IMR-90 (cell line): ENCODE data around the gene CNDP2. TPM values are rescaled to one million over a fixed set of nuclear protein-coding genes. Genes with fewer than 3 reads are reported as not detected.

ENCODE experiments used
- ATAC-seq: fragments of 200-7000 bp; cut with Tn5 transposase; 2 replicates; pipeline ENCODE4 v1.9.1; 2020; ENCODE audit warnings: low read depth, mild to moderate bottlenecking, moderate library complexity
- BruUV-seq: library from RNA; stranded (reverse); fragments of 400-500 nt; replicated peaks from 2 replicates; lab custom pipeline; 2021; lab: Mats Ljungman, UMichigan
- CTCF ChIA-PET: fragments of 300-600 bp; formaldehyde crosslinking; extraction: SDS; loops from one replicate; lab custom pipeline; 2021; ENCODE audit warnings: antibody characterized with exemption; lab: Yijun Ruan, JAX
- POLR2A ChIA-PET: fragments of 300-600 bp; sonication (Branson Sonifier 250); formaldehyde crosslinking; loops from one replicate; lab custom pipeline; 2022; ENCODE audit warnings: antibody characterized with exemption; ENCODE audit not compliant: unreplicated experiment; lab: Charles Lee
- DNase-seq: peaks from one replicate; pipeline ENCODE4 v3.0.0; 2013
- H2AFZ ChIP-seq: replicated peaks from 2 replicates; pipeline ENCODE3; 2013; ENCODE audit warnings: low read length, mild to moderate bottlenecking; ENCODE audit not compliant: poor library complexity
- H2AK5ac ChIP-seq: 2 replicates; pipeline ENCODE4 v1.6.1; 2013; ENCODE audit warnings: low read depth, low read length, inconsistent platforms
- H2AK9ac ChIP-seq: replicated peaks from 2 replicates; pipeline ENCODE3; 2013; ENCODE audit warnings: mild to moderate bottlenecking, low read depth, low read length, moderate library complexity; ENCODE audit not compliant: poor library complexity
- H2BK120ac ChIP-seq: 2 replicates; pipeline ENCODE4 v1.6.1; 2013; ENCODE audit warnings: low read depth, low read length, inconsistent platforms
- H2BK15ac ChIP-seq: 3 replicates; pipeline ENCODE4 v1.6.1; 2013; ENCODE audit warnings: low read depth, low read length, inconsistent platforms
- H2BK20ac ChIP-seq: 2 replicates; pipeline ENCODE4 v1.6.1; 2013; ENCODE audit warnings: low read depth, mild to moderate bottlenecking, inconsistent platforms, low read length, moderate library complexity
- H2BK5ac ChIP-seq: 2 replicates; pipeline ENCODE4 v1.6.1; 2013; ENCODE audit warnings: mild to moderate bottlenecking, low read depth, low read length, inconsistent platforms; ENCODE audit not compliant: poor library complexity, severe bottlenecking
- H3K14ac ChIP-seq: replicated peaks from 2 replicates; pipeline ENCODE4 v1.6.1; 2013; ENCODE audit warnings: low read depth, low read length, inconsistent platforms
- H3K18ac ChIP-seq: 2 replicates; pipeline ENCODE4 v1.6.1; 2013; ENCODE audit warnings: low read depth, low read length, control low read depth
- H3K23ac ChIP-seq: 2 replicates; pipeline ENCODE4 v1.6.1; 2013; ENCODE audit warnings: low read depth, low read length, inconsistent platforms
- H3K27ac ChIP-seq: 2 replicates; pipeline ENCODE4 v1.5.1; 2013; ENCODE audit warnings: mild to moderate bottlenecking, control low read depth, low read length; ENCODE audit not compliant: insufficient read depth
- H3K27me3 ChIP-seq: 2 replicates; pipeline ENCODE4 v1.6.1; 2013; ENCODE audit warnings: low read length; ENCODE audit not compliant: control insufficient read depth, insufficient read depth
- H3K36me3 ChIP-seq: 2 replicates; pipeline ENCODE4 v1.6.1; 2013; ENCODE audit warnings: low read length, mixed read lengths; ENCODE audit not compliant: control insufficient read depth, insufficient read depth
- H3K4ac ChIP-seq: 2 replicates; pipeline ENCODE4 v1.6.1; 2013; ENCODE audit warnings: low read depth, low read length, inconsistent platforms
- H3K4me1 ChIP-seq: 2 replicates; pipeline ENCODE4 v1.6.1; 2013; ENCODE audit warnings: low read length, mixed read lengths; ENCODE audit not compliant: control insufficient read depth, insufficient read depth
- H3K4me2 ChIP-seq: 2 replicates; pipeline ENCODE4 v1.6.1; 2013; ENCODE audit warnings: low read depth, mild to moderate bottlenecking, control low read depth, low read length, moderate library complexity
- H3K4me3 ChIP-seq: 2 replicates; pipeline ENCODE4 v1.5.1; 2013; ENCODE audit warnings: low read depth, mild to moderate bottlenecking, control low read depth, low read length, moderate library complexity; ENCODE audit not compliant: insufficient read depth
- H3K56ac ChIP-seq: 2 replicates; pipeline ENCODE4 v1.6.1; 2013; ENCODE audit warnings: low read length, inconsistent platforms; ENCODE audit not compliant: insufficient read depth; ENCODE audit errors: extremely low read depth
- H3K79me1 ChIP-seq, 2 experiments: 2 replicates each; pipeline ENCODE4 v1.6.1; 2013; ENCODE audit warnings: low read length in 2 of 2, inconsistent platforms in 1 of 2, low read depth in 1 of 2
- H3K9ac ChIP-seq: 2 replicates; pipeline ENCODE4 v1.6.1; 2013; ENCODE audit warnings: low read depth, low read length, control low read depth
- H3K9me1 ChIP-seq: 2 replicates; pipeline ENCODE4 v1.6.1; 2013; ENCODE audit warnings: low read length, inconsistent platforms; ENCODE audit not compliant: insufficient read depth
- H3K9me3 ChIP-seq: 2 replicates; pipeline ENCODE4 v1.6.1; 2013; ENCODE audit warnings: low read length; ENCODE audit not compliant: control insufficient read depth, insufficient read depth
- H4K20me1 ChIP-seq: 2 replicates; pipeline ENCODE4 v1.6.1; 2013; ENCODE audit warnings: low read length, inconsistent platforms; ENCODE audit not compliant: insufficient read depth
- H4K5ac ChIP-seq: 2 replicates; pipeline ENCODE4 v1.6.1; 2013; ENCODE audit warnings: mild to moderate bottlenecking, low read depth, low read length, control low read depth
- H4K8ac ChIP-seq, 2 experiments: 2 replicates each; pipeline ENCODE4 v1.6.1; 2013; ENCODE audit warnings: low read depth in 2 of 2, low read length in 2 of 2, control low read depth in 1 of 2, inconsistent platforms in 1 of 2
- H4K91ac ChIP-seq: 2 replicates; pipeline ENCODE4 v1.6.1; 2013; ENCODE audit warnings: low read depth, low read length, inconsistent platforms; ENCODE audit not compliant: insufficient read depth
- MAZ ChIP-seq: IDR thresholded peaks from 2 replicates; pipeline ENCODE4 v1.6.1; 2012; ENCODE audit warnings: low read depth, mild to moderate bottlenecking, low read length, improper control_type of control experiment, moderate library complexity, borderline replicate concordance
- NFE2L2 ChIP-seq: fragments of 150-350 bp; IDR thresholded peaks from 2 replicates; pipeline ENCODE4 v1.6.1; 2016; ENCODE audit warnings: low read depth, mild to moderate bottlenecking, low read length
- RCOR1 ChIP-seq: IDR thresholded peaks from 2 replicates; pipeline ENCODE4 v1.6.1; 2012; ENCODE audit warnings: mild to moderate bottlenecking, low read length, improper control_type of control experiment; ENCODE audit not compliant: insufficient replicate concordance
- WGBS, 2 experiments: methylation state at CpG; one replicate each; pipeline versions ENCODE4 v1.1.5 to v1.1.7; 2013; ENCODE audit warnings: missing lambda C conversion rate in 2 of 2; ENCODE audit not compliant: insufficient read length in 1 of 2; ENCODE audit errors: extremely low coverage in 2 of 2; 5-methylcytosine and 5-hydroxymethylcytosine counted together
- dilution Hi-C: fragments of 300-500 bp; cut with HindIII; formaldehyde crosslinking; loops from one replicate; pipeline ENCODE4 v1.14.3; 2018; ENCODE audit warnings: low sequenced_read_pairs; ENCODE audit not compliant: unreplicated experiment
- in situ Hi-C: fragments of 300-500 bp; cut with MboI; formaldehyde crosslinking; loops from 3 replicates; pipeline ENCODE4 v1.14.3; 2019; ENCODE audit warnings: low sequenced_read_pairs, inconsistent platforms, mixed read lengths
- intact Hi-C: fragments of 100-400 bp; cut with micrococcal nuclease; formaldehyde crosslinking; loops from 2 replicates; pipeline ENCODE4 v1.10.0; 2022
- polyA plus RNA-seq, 3 experiments: library from polyadenylated mRNA; depleted of rRNA; stranded (reverse); fragments of >200 nt; gene quantifications; 2 replicates each; pipeline ENCODE4 v1.2.3, GENCODE V29; 2012; ENCODE audit warnings: low replicate concordance in 1 of 3
- total RNA-seq: library from RNA; depleted of rRNA; stranded (reverse); fragments of >200 nt; gene quantifications from 2 replicates; pipeline ENCODE4 v1.2.3, GENCODE V29; 2012

CNDP2 gene
- total and polyA plus RNA-seq, 2 of the 4 experiments (the other 2 are of a cell fraction), result 52.0 to 67.9 TPM

DNA sequence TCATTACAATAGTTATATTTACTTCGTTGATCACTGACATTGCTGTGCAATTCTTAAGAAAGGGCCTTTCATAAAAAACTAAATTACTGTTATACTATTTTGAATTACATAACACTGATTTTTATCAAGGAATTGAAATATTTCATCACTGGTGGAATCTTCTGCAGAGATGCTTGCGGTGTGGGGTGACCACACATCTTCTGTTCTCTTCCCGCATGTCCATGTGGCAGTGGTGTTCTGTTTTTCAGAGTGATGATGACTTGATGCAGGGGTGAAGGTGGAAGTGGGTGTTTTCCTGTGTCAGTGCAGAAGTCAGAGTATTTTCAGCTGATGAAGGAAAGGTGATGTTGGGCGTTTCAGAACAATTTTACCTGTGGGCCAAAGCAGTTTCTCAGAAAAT lies 7.0 kb downstream of the CNDP2 start:
- ATAC-seq, result no peak
- ChIA-PET CTCF (no interaction called here), POLR2A (no interaction called here)
- Histone ChIP-seq H2AK9ac (no peak overlapping the region), H4K91ac (no peak overlapping the region), H3K9me1 (0 out of 2 replicates have a peak, but pooled peaks cover under 1% of the 10 kb centered on the region), H3K4me1 (no peaks in the 10 kb centered on the region), H3K4ac (no peak overlapping the region), H2AK5ac (no peak overlapping the region), H4K20me1 (no peaks in the 10 kb centered on the region), H3K4me3 (no peak overlapping the region), H2BK5ac (no peak overlapping the region), H3K9ac (no peak overlapping the region), H2BK120ac (no peak overlapping the region), H3K79me1 (peaks cover 5 to 10% of the 10 kb centered on the region in 2 experiments), H4K8ac (no peak overlapping the region), H2AFZ (no peak overlapping the region), H3K27me3 (no peaks in the 10 kb centered on the region), H3K36me3 (peaks cover 50% of the 10 kb centered on the region), H3K56ac (no peak overlapping the region), H3K4me2 (no peak overlapping the region), H3K14ac (no peak overlapping the region), H3K27ac (no peak overlapping the region), H3K18ac (no peak overlapping the region), H3K23ac (no peak overlapping the region), H2BK15ac (no peak overlapping the region), H2BK20ac (no peak overlapping the region), H4K5ac (no peak overlapping the region), H3K9me3 (no peaks in the 10 kb centered on the region)
- WGBS, 2 experiments, result 92% methylated on average over 2 of the region's 4 CpGs; no CpG with 5 or more reads in 1 of the 2 experiments
- dilution Hi-C loops (no loop called here), in situ Hi-C loops (no loop called here), intact Hi-C loops (no loop called here)
- no peak for DNase-seq
- BruUV-seq, result no TSS peak
- TF ChIP-seq RCOR1 (no peak), MAZ (no peak), NFE2L2 (no peak)
